ENCODE measurements around the gene RERE.
A peak's percentile ranks its signal among the peaks of the same experiment; 100 is the strongest.

The RERE gene

DNA sequence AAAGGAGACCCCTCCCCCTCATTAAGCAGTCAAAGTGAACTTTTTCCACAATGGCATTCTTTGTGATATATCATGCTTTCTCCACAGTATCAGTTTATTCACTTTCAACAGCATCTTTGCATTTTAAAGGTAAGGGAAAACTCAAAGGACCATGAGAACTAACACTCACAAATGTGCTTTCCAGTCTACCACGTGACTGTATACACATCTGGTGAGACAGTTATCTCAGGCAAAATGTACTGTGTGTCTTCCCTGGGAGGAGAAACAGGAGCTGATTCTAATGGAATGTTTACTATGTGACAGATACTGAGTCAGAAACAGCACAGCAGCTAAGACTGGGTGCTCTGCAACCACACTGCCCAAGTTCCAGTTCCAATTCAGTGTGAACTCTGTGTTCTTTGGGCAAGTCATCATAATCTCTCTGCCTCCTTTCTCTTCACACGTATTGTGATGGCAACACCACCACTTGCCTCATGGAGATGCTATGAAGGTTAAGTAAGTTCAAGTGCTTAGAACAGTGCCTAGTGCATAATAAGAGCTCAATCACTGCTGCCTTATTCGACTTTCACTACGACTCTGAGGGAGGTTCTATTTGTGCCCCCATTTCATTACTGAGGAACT, 420.5 kb downstream of the RERE start:
- no peak overlapping the region for H3K4me3 ChIP-seq (ENCODE audit: low read depth, low read length)
- ChIA-PET CTCF (interaction anchor here (1.5 to 3.7 kb wide), 3 partner anchors 11 to 15 kb away, joined by 3 to 28 read pairs (median 12); no protein-coding TSS in a partner anchor), POLR2A (interaction anchor here (0.7 to 1.5 kb wide), 8 partner anchors 10 to 436 kb away, joined by 3 to 6 read pairs (median 5); no protein-coding TSS in a partner anchor)
- peak; percentile 99 for DNase-seq (ENCODE audit: low read depth, low spot score)
- TF ChIP-seq, protein P1, sequence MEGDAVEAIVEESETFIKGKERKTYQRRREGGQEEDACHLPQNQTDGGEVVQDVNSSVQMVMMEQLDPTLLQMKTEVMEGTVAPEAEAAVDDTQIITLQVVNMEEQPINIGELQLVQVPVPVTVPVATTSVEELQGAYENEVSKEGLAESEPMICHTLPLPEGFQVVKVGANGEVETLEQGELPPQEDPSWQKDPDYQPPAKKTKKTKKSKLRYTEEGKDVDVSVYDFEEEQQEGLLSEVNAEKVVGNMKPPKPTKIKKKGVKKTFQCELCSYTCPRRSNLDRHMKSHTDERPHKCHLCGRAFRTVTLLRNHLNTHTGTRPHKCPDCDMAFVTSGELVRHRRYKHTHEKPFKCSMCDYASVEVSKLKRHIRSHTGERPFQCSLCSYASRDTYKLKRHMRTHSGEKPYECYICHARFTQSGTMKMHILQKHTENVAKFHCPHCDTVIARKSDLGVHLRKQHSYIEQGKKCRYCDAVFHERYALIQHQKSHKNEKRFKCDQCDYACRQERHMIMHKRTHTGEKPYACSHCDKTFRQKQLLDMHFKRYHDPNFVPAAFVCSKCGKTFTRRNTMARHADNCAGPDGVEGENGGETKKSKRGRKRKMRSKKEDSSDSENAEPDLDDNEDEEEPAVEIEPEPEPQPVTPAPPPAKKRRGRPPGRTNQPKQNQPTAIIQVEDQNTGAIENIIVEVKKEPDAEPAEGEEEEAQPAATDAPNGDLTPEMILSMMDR (IDR thresholded peaks at IDR 0.05; ENCODE audit: insufficient read depth, low read length, missing control alignments), result no peak

DNA sequence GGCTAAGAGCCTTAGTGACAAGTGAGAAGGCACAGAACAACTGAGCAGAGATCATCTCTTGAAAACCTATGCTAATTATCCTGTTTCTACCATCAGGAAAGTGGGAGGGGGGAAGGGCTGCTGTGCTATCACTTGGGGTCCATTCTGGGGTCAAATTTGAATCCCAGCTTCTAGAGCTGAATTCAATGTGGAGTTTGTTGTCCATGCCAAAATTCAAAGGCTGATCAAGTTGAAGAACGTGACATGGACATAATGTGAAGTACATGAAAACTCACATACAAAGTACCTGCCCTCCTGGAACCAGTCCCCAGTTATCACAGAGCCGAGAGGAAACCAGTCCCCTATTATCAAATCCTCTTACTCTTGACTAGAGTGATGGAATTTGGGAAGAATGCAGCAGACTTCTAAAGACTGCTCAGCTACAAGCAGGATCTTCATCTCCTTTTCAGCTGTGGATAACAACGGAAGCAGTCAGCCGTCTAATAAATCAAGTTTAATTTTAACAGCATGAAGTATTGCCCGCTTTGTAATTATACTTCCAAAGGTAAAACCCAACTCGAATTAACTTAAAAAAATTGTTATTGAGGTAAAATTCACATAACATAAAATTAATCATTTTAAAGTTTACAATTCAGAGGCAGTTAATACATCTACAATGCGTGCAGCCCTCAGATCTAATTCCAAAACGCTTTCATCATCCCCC, 421.2 kb downstream of the RERE start:
- CTCF ChIA-PET, result interaction anchor here (3.4 to 3.7 kb wide), 2 partner anchors 11 to 14 kb away, joined by 12 to 28 read pairs; no protein-coding TSS in a partner anchor
- H3K4me3 ChIP-seq (ENCODE audit: low read depth, low read length), result no peak overlapping the region
- TF ChIP-seq, protein P1 (IDR thresholded peaks at IDR 0.05; ENCODE audit: insufficient read depth, low read length, missing control alignments), result no peak
- POLR2A ChIA-PET, result interaction anchor here (0.8 to 1.5 kb wide), 6 partner anchors 11 to 114 kb away, joined by 3 to 6 read pairs (median 5); no protein-coding TSS in a partner anchor
- DNase-seq (ENCODE audit: low read depth, low spot score), result no peak

DNA sequence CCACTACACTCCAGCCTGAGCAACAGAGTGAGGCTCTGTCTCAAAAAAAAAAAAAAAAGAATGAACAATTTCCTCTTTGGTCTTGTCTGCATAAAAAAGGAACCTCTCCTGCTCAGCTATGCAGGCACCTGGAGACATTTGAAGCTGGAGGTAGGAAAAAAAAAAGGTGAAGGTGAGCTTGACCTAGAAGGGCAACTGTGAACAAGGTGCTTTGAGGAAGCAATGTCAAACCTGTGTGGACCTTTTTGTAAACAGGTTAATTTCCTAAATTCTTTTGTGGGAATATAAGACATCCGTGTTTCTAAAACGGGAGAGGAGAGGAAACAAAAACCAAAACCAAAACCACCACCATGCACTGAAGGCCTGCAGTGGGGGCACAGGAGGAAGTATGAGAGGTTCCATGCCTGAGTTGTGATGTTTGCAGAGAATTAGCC, 422.0 kb downstream of the RERE start:
- POLR2A ChIA-PET, result interaction anchor here (0.9 kb wide), 1 partner anchor 25 kb away, joined by 4 read pairs; no protein-coding TSS in a partner anchor

DNA sequence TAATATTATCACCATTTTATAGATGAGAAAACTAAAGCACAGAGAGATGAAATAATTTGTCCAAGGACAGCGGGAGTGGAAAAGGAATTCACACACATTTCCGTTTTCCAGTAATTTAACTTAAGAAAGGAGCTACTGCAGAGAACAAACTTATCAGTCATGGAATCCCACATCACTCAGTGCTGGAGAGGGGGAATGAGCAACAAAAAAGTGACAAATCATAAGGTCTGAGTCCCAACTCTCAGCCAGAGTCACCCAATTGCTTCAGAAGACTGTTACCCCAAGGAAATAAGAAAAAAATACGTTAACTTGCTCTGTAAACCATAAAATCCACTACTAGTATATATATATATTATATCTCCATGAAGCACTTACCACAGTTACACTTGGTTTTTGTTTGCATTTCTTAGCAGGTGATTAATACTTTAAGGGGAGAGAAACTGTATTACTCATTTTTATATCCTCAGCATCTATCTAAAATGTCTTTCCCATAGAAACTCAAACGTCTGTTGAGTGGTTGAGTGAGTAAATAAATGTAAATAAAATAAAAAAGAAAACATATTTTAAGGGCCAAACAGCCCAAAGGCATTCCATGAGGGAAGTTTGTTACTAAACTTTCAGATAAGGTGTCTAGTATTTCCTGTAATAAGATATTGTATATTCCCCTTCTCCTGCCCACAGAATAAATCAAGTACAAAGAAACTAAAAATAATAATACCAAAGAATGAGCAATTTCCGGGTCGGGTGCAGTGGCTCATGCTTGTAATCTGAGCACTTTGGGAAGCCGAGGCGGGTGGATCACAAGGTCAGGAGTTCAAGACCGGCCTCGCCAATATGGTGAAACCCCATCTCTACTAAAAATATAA, 422.8 kb downstream of the RERE start:
- peak; percentile 72 for DNase-seq (ENCODE audit: low read depth, low spot score)
- POLR2A ChIA-PET, result no interaction called here
- CTCF ChIA-PET, result interaction anchor here (1.1 to 1.7 kb wide), 5 partner anchors 13 to 46 kb away, joined by 3 to 5 read pairs (median 4); no protein-coding TSS in a partner anchor

More for the DNA sequence above, 422.0 kb downstream of the RERE start:
- no peak for DNase-seq (ENCODE audit: low read depth, low spot score)
- TF ChIP-seq, protein P1 (IDR thresholded peaks at IDR 0.05; ENCODE audit: insufficient read depth, low read length, missing control alignments), result no peak
- no peak overlapping the region for H3K4me3 ChIP-seq (ENCODE audit: low read depth, low read length)
- CTCF ChIA-PET, result interaction anchor here (3.7 kb wide), 1 partner anchor 12 kb away, joined by 12 read pairs; no protein-coding TSS in a partner anchor

DNA sequence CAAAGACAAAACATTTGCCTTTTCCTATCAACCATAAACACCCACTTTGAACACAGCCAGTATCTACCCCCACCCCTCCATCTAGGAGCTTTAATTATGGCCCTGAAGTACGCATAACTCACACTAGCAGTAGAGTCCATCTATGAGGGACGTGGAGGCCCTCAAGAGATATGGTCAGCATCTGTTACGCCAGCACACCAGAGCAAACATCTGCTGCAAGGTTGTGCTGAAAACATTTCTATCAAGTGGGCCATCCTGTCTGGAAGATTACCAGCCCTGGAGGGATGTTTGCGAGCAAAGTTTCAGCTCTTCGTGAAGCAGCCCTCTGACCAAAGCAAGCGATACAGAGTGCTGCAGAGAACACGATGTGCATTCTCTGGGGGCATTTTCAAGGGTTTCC, 424.9 kb downstream of the RERE start:
- no peak for DNase-seq (ENCODE audit: low read depth, low spot score)
- CTCF ChIA-PET, result interaction anchor here (1.1 to 1.6 kb wide), 2 partner anchors 10 to 18 kb away, joined by 3 read pairs; no protein-coding TSS in a partner anchor
- H3K4me3 ChIP-seq (ENCODE audit: low read depth, low read length), result no peak overlapping the region
- POLR2A ChIA-PET, result no interaction called here
- TF ChIP-seq, protein P1 (IDR thresholded peaks at IDR 0.05; ENCODE audit: insufficient read depth, low read length, missing control alignments), result no peak

More for the DNA sequence above, 422.8 kb downstream of the RERE start:
- TF ChIP-seq, protein P1 (IDR thresholded peaks at IDR 0.05; ENCODE audit: insufficient read depth, low read length, missing control alignments), result no peak
- no peak overlapping the region for H3K4me3 ChIP-seq (ENCODE audit: low read depth, low read length)

All from AG04449 (cell line).